HG03571 (cell line): ENCODE results near the gene ACAN.

Experiments used
- ATAC-seq: cut with Tn5 transposase; IDR thresholded peaks from one replicate; pipeline ENCODE4 v1.9.1; 2021; ENCODE audit not compliant: unreplicated experiment

The ACAN gene

DNA sequence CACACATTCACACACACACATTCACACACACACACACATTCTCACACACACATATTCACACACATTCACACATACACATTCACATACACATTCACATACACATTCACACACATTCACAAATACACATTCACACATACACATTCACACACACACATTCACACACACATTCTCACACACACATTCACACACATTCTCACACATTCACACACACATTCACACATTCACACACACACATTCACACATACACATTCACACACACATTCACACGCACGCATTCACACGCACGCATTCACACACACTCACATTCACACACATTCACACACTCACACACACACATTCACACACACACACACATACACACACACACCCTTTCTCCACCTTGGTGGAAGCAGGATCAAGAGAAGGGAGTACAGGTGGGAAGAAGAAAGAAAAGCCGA lies 97.8 kb downstream of the ACAN start:
- no peak for ATAC-seq

DNA sequence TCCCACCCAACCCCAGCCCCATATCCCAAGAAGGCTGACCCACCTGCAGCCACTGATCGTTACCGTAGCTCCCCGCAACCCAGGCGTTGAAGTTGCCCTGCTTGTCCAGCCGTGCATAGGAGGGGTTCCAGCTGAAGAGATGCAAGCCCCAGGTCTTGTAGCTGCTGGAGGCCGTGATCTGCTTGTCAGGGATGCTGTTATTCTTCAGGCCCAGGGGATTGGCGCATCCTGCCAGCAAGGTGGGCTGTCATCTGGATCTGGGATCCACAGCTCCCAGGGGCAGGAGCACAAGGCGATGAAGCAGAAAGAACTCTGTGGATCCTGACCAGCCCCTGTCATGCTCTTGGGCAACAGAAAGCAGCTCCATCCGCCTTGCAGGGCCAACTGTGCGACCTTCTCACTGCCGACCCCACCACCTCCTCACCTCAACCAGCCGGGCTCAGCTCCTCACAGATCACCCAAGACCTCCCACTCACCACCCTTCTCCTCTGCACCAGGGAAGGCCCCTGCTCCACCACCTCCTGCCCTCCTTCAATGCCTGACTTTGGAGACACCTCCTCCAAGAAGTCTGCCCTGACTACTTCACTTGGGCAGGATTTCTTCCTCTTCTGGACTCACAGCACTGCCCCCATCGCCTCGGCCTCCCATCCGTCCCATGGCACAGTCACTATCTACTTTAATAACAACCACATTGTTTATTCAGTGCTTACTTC lies 98.4 kb downstream of the ACAN start:
- ATAC-seq, result no peak

DNA sequence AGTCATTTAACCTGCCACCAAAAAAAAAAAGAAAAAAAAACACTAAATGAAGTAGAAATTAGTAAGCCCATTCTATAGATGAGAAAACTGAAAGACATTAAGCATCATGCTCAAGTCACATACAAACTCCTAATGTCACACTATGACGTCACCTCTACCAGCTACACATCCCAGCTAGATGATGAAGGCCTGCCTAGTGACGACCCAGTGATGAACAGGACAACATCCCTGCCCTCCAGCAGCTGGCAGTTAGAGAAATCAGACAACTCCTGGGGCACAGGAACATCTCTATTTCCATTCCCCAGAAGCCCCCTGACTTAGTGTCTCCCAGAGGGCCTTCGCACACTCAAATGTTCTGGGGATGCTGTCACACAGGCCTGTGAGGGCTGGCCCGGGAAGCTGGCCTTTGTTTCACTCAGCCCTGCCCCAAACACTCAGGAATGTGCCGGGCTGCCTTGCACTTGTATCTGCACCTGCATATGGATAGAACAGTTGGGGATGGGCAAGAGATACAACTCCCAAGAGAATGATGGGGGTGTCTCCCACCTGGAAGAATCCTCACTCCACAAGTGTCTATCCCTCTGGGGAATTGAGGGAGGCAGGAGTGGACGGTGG lies 99.1 kb downstream of the ACAN start:
- ATAC-seq, result no peak

DNA sequence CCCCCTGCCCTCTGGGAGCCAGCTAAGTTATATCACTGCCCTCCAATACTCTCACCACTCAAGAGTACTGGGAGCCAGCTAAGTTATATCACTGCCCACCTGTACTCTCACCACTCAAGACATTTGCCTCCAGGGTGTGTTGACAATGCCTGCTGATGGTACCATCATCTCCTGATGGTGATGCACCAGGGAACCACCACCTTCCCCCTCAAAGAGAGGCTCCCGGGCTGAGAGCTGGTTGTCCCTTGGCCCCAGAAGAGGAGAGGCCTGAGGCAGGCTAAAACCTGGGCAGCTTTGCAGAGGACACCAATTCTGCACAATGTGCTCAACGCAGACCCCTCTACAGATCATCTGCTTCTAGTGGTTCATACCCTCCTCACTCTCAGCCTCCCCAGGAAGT lies 99.6 kb downstream of the ACAN start:
- no peak for ATAC-seq

DNA sequence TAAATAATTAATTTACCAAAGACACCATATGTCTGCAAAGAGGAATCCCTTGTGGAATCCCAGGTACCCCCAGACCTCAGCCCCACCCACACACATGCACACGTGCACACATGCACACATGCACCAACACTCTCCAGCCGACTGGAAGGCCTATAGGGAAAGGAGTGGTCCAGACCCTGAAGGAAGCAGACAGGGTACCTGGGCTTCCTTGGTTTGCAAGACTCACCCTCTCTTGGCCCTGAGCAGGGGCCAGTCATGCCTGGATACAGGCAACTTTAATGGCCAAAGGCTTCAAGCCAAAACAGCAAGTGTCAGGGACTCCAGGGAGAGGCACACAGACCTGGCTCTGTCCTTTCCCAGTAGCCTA lies 101.0 kb downstream of the ACAN start:
- no peak for ATAC-seq

DNA sequence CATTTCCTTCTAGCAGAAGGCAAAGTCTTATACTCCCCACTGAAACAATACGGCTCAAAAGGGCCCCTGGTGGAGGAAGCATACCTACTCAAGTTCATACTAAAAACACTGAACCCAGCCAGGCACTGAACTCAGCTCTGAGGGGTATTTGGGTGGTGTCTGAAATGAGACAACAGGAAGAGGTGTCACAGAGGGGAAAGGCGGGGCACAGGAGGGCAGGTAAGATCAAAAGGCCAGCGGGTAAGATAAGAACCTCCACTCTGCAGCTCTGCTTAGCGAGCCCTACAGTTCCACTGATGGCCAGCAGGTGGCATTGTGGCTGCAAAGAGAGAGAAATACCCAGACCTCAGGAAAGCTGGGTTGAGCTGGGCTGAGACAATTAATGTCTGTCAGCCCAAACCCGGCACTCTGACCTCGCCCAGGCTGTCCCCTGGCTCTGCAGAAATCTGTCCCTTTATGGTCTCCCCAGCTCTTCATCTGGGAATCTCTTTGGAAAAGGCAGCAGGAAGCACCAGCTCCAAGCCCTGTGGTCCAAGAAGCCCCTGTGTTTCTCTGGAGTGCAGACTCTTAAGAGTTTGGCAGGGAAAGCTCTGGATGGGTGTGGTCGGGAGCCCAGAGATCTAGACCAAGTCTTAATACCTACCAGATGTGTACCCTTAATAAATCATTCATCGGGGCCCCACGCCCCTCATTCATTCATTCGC lies 101.5 kb downstream of the ACAN start:
- ATAC-seq, result peak; percentile 67

DNA sequence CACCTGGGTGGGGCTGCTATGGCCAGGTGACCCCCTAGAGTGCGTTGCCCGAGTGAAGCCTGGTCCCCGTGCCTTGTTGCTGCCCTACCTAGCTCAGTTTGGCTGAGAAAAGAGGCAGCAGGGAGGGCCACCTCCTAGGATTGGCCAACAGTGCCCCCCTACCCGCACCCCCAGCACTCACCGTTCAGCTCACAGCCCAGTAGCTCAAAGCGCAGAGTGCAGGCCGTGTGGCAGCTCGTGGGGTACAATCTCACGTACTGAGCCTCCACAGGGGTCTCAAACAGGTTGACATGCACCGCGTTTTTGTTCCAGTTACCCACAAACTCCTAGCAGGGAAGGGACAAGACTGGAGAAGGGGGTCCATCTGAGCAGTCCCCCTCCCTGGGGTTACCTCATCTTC lies 102.3 kb downstream of the ACAN start:
- ATAC-seq, result no peak

- no peak for ATAC-seq
These were observed 102.9 kb downstream of the ACAN start for GRCh38 chr15:88906130-88906529.

GRCh38 chr15:88906551-88906950 lies 103.3 kb downstream of the ACAN start:
- ATAC-seq, result no peak

DNA sequence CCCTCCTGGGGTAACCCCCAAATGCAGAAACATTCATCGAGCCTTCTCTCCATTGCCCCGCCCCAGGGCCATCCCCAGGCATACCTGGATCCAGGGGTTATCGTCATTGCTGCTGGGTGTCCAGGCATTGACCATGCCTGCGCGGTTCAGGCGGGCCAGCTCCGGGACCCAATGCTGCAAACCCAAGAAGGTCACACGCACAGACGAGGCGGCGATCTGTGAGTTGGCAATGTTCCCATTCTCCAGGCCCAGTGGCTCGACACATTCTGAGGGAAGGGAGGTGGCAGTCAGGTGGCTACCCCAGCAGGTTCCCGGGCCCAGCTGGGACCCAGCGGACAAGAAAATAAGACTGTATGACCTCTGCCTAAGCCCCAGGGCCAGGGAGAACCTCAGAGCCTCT lies 103.9 kb downstream of the ACAN start:
- no peak for ATAC-seq

- ATAC-seq, result no peak
These were observed 104.9 kb downstream of the ACAN start for GRCh38 chr15:88908123-88908522.

DNA sequence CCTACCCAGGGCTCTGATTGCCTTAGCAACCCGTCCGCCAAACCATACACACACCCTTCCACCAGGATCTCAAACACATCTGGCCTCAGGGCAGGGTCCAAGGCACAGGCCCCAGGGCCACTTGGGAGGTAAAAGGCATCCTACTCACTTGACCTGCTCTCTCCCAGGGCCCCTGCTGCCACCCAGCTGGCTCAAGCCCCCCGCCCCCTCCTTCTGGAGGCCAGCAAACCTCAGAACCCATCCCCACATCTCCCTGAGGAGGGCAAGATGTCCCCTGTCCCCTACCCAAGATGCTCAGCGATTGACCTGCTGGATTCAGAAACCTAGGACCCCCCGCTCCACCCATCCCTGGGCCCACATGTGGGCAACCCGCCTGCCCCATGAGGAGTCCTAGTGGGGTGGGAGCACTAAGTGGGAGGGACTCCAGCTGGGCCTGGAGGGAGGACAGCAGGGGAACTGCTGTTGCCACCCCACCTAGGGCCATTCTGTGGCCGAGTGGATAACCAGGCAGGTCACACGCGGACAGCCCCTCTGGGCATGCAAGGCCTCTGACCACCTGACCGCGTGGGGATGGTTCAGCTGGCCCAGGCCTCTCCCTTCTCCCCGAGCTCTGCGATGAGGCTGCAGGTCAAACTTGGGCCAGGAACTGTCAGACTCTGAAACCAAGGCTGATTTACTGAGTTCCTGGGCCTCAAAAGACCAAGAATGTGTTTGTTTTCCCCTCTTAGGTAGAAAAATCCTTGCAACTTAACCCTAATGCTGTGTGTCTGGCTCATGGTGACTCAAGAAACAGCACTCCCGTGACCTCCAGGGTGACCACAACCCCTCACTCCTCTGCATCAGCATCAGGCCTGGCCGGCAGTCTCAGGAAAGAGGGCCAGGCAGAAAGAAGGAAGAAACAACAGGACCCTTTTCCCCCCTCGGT lies 105.7 kb downstream of the ACAN start:
- no peak for ATAC-seq

GRCh38 chr15:88909956-88910831 lies 107.0 kb downstream of the ACAN start:
- ATAC-seq, result no peak

GRCh38 chr15:88911766-88912118 lies 108.5 kb downstream of the ACAN start:
- ATAC-seq, result no peak

DNA sequence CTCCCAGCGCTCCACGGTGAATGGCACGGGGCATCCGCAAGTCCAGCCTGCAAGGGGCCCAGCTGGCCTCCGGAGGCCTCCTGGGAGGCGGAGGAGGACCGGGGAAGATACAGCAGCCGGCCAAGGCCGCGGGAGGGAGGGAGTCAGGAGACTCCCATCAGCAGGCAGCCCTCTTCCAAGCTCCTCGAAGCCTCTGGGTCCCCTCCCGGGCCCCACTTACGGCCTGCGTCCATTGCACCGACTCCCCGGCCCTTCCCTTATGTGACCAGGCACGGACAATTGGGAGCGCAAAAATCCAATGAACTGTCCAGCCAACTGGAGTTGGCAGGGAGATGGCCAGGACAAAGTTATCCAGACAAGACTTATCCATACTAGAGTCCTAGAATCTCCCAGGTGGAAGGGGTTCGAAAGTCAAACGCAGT lies 109.3 kb downstream of the ACAN start:
- ATAC-seq, result no peak

DNA sequence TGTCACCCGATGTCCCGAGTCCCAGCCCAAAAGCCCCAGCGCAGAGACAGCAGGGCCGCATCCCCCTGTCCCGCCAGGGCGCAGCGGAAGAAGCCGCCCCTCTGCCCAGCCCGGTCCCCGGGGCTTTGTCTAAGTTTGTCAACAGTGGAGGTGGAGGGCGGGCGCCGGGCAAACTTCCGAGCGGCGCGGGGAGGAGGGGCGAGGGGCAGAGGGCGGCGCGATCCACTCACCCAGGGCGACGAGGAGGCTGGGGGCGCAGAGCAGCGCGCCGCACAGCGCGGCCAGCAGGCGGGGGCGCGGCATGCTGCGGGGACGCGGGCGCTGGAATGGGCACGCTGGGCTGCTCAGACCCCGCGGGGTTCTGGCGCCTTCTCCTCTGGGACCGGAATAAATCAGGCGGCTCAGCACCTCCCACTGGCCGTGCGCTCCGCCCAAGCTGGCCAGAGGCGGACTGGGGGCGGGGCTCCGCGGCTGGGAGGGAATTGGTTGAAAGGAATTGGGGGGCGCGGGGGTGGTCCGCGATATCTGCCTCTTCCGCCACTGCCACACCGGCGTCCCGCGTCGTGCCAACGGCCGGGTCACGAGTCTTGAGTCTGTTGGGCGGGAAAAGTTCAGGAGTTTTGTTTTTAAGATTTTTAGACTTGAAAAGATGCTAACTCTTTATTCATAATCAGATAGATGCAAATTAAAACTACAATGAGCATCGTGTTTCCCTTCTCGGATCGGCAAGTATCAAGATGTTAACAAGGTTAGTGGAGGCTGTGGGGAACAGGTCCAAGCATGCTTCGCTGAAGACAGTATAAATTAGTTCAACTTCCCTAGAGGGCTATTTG lies 110.0 kb downstream of the ACAN start, which contains the start of gene MFGE8:
Gene MFGE8 (minus strand): TSS at position 363 of the 833 bp plus-strand sequence. CDS start 60 bp downstream, at position 303.
- peak; percentile 72 for ATAC-seq

DNA sequence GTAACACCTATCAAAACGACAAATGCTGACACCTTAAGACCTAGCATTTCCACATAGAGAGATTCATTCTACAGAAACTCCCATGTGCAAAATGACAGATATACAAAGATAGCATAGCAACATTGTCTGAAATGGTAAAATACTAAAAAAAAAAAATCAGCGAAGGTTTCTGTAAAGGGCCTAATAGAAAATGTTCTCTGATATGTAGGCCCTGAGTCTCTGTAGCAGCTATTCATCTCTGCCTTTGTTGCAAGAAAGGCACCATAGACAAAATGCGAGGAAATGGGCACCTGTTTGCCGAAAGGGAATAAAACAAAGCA lies 110.6 kb downstream of the ACAN start:
- no peak for ATAC-seq

- ATAC-seq, result no peak
These were observed 112.1 kb downstream of the ACAN start for GRCh38 chr15:88915354-88915753.

DNA sequence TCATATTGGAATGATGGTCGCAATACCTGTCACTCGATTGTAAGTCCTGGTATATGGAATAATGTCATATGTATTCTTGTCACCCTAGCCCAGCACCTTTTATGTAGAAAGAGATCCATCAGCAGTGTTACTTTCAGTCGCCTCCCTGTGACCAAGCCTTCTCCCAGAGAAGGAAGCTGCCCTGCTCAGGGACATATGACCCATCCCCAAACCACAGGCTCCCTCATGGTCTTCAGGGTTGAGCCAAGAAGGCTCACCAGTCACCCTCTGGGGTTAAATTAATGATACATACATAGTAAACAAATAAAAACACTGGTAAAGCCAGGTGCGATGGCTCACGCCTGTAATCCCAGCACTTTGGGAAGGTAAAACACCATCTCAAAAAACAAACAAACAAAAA lies 114.5 kb downstream of the ACAN start:
- ATAC-seq, result no peak
